CD4-positive, alpha-beta T cell treated with Interleukin-1 beta for 1 hour (primary cell): ENCODE data around the gene RTTN.

ENCODE experiments used
- DNase-seq, 2 donors: peaks; one replicate each; pipeline ENCODE4 v3.0.0-alpha.2; 2020 to 2022

The RTTN gene

GRCh38 chr18:69963196-69963595 lies 242.3 kb downstream of the RTTN start:
- no peak for DNase-seq

GRCh38 chr18:69961718-69962117 lies 243.8 kb downstream of the RTTN start:
- no peak for DNase-seq

DNA sequence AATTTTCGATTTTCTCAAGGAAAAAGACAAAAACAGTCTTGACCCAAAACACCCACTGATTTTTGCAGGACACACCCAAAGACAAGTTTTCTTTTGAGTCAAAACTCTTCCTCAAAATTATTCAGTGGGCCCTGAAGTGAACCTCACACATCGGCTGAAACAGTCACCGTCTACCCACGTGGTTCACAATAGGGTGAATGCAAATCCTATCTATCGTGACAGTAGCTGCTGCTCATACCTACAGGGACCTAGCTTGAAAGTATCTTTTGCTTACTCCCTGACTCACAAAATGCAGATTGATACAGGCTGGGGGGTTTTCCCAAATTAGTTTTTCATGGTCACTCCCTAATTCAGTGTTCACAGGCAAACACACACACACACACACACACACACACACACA lies 247.1 kb downstream of the RTTN start:
- peak in 1 of 2 donors; percentile 17 for DNase-seq

- no peak for DNase-seq
These were observed 247.7 kb downstream of the RTTN start for GRCh38 chr18:69957747-69958146.

- DNase-seq = no peak
These were observed 248.5 kb downstream of the RTTN start for GRCh38 chr18:69956665-69957620.

DNA sequence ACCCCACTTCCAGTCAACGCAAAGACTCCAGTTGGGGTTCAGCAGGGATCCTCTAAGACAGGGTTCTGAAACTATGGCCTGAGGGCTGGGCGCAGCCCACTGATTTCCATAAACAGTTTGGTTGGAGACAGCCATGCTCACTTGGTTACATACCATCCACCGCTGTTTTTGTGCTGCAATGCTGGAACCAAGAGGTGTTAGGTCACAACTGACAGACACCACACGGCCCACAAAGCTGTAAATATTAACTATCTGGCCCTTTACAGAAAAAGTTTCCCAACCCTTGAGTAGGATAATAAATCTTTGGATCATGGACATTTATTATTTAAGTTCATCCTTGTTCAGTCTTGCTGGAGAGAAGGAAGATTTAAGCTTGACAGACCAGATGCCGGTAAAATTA lies 249.4 kb downstream of the RTTN start:
- no peak for DNase-seq

- no peak for DNase-seq
These were observed 250.6 kb downstream of the RTTN start for GRCh38 chr18:69954719-69955480.

GRCh38 chr18:69953191-69953590 lies 252.3 kb downstream of the RTTN start:
- no peak for DNase-seq
